ENCODE data around the gene SH3GL3. TPM values are rescaled to one million over a fixed set of nuclear protein-coding genes. Genes with fewer than 3 reads are reported as not detected.

The SH3GL3 gene, protein sequence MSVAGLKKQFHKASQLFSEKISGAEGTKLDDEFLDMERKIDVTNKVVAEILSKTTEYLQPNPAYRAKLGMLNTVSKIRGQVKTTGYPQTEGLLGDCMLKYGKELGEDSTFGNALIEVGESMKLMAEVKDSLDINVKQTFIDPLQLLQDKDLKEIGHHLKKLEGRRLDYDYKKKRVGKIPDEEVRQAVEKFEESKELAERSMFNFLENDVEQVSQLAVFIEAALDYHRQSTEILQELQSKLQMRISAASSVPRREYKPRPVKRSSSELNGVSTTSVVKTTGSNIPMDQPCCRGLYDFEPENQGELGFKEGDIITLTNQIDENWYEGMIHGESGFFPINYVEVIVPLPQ
- not detected in 2 replicates for total RNA-seq (2012; rRNA removed)
- not detected in 2 replicates for polyA plus RNA-seq (2012; rRNA removed)
- polyA plus RNA-seq (2012; cell fraction: cytosol; rRNA removed) = not detected in 2 replicates
- polyA plus RNA-seq (2012; cell fraction: nucleus; rRNA removed; ENCODE audit: low replicate concordance) = not detected in 2 replicates
- percentile 4 among the genes with signal in this experiment for Bru-seq, nascent RNA
- BruChase-seq, experiment 1, labeled RNA remaining after a 6-hour chase = percentile 3 among the genes with signal in this experiment
- BruChase-seq, experiment 2, labeled RNA remaining after a 2-hour chase = percentile 4 among the genes with signal in this experiment
- long read RNA-seq = 0 reads

GRCh38 chr15:83446904-83447709 is at the start of gene SH3GL3:
SH3GL3 (plus strand) TSS chr15:83447341; CDS start chr15:83447534, 193 bp downstream.
- Histone ChIP-seq H3K4me2 (ENCODE audit: low read depth, low read length) (peak within 1 kb of the TSS; percentile 91), H3K9ac (ENCODE audit: low read depth, low read length) (no peak within 1 kb of the TSS), H3K27ac (ENCODE audit: insufficient read depth, low read length) (no peak within 1 kb of the TSS), H4K8ac (ENCODE audit: low read depth in 2 of 2, low read length in 2 of 2) (no peak within 1 kb of the TSS), H2BK5ac (ENCODE audit: low read depth, low read length, poor library complexity, severe bottlenecking) (no peak within 1 kb of the TSS), H3K4ac (ENCODE audit: low read depth, low read length) (no peak within 1 kb of the TSS), H3K23ac (ENCODE audit: low read depth, low read length) (no peak within 1 kb of the TSS), H2AK9ac (replicated peaks; ENCODE audit: low read depth, low read length, poor library complexity) (peak within 1 kb of the TSS; percentile 5), H3K36me3 (ENCODE audit: control insufficient read depth, insufficient read depth, low read length) (no peaks in the 10 kb centered on the region), H2AFZ (replicated peaks; ENCODE audit: low read length, poor library complexity) (peak within 1 kb of the TSS; percentile 78), H3K14ac (replicated peaks; ENCODE audit: low read depth, low read length) (no peak within 1 kb of the TSS), H4K5ac (ENCODE audit: low read depth, low read length) (no peak within 1 kb of the TSS), H3K18ac (ENCODE audit: low read depth, low read length) (no peak within 1 kb of the TSS), H4K91ac (ENCODE audit: insufficient read depth, low read depth, low read length) (no peak within 1 kb of the TSS), H3K9me3 (ENCODE audit: control insufficient read depth, insufficient read depth, low read length) (no peaks in the 10 kb centered on the region), H2BK15ac (ENCODE audit: low read depth, low read length) (no peak within 1 kb of the TSS), H3K9me1 (ENCODE audit: insufficient read depth, low read length) (no peaks in the 10 kb centered on the region), H3K4me1 (ENCODE audit: control insufficient read depth, insufficient read depth, low read length) (no peaks in the 10 kb centered on the region), H2BK20ac (ENCODE audit: low read depth, low read length) (no peak within 1 kb of the TSS), H2BK120ac (ENCODE audit: low read depth, low read length) (no peak within 1 kb of the TSS), H4K20me1 (ENCODE audit: insufficient read depth, low read length) (no peaks in the 10 kb centered on the region), H3K4me3 (ENCODE audit: insufficient read depth, low read depth, low read length) (peak within 1 kb of the TSS; percentile 40), H3K56ac (ENCODE audit: extremely low read depth, insufficient read depth, low read length) (no peak within 1 kb of the TSS), H3K27me3 (ENCODE audit: control insufficient read depth, insufficient read depth, low read length) (peaks cover 10% of the 10 kb centered on the region), H2AK5ac (ENCODE audit: low read depth, low read length) (no peak within 1 kb of the TSS), H3K79me1 (ENCODE audit: low read depth in 1 of 2, low read length in 2 of 2) (no peaks in the 10 kb centered on the region)
- ChIA-PET POLR2A (ENCODE audit: unreplicated experiment) (no interaction called here), CTCF (interaction anchor here (0.7 to 1.4 kb wide), 6 partner anchors 17 to 199 kb away, joined by 3 to 5 read pairs (median 3); no protein-coding TSS in a partner anchor)
- intact Hi-C loops (cut with micrococcal nuclease) = no loop called here
- ATAC-seq (ENCODE audit: low read depth) = peak; percentile 98
- TF ChIP-seq MXI1 (IDR thresholded peaks at IDR 0.05; ENCODE audit: borderline replicate concordance, low read depth, low read length) = 0 out of 2 replicates have a peak, but pooled peaks have one; percentile 19
- TF ChIP-seq CTCF (conservative IDR thresholded peaks at IDR 0.05; ENCODE audit: low read depth, low read length) = peak; percentile 22; the same call in 1 of the 2 replicates
- peak; percentile 38; the same call in 1 of the 2 replicates for TF ChIP-seq BHLHE40 (IDR thresholded peaks at IDR 0.05; ENCODE audit: low read depth, low read length)
- no peak for TF ChIP-seq RFX5 (IDR thresholded peaks at IDR 0.05; ENCODE audit: low read depth, low read length)
- in situ Hi-C loops (cut with MboI; ENCODE audit: low sequenced_read_pairs) = no loop called here
- dilution Hi-C loops (cut with HindIII; ENCODE audit: low sequenced_read_pairs, unreplicated experiment) = no loop called here
- WGBS, 2 experiments (ENCODE audit: extremely low coverage in 2 of 2, insufficient read length in 1 of 2) = 1% methylated on average over 24 of the region's 68 CpGs; no CpG with 5 or more reads in 1 of the 2 experiments
- BruUV-seq (replicated peaks) = no TSS peak
- DNase-seq = peak; percentile 55
